Liver (tissue), 9 donors: Measurements from ENCODE around the gene DHH. TPM values are rescaled to one million over a fixed set of nuclear protein-coding genes. Genes with fewer than 3 reads are reported as not detected.

ENCODE experiments used
- DNase-seq: peaks from one replicate; pipeline ENCODE4 v3.0.0-alpha.2; 2017; ENCODE audit warnings: low spot score
- H3K27ac ChIP-seq, 2 donors: one replicate each; pipeline ENCODE4 v1.7.0; 2013; ENCODE audit warnings: inconsistent platforms in 2 of 2, low read length in 2 of 2, control low read depth in 1 of 2, low read depth in 1 of 2, mild to moderate bottlenecking in 1 of 2
- H3K27me3 ChIP-seq, 4 donors: one replicate each; pipeline versions ENCODE4 v1.6.1 to v1.7.0; 2013; ENCODE audit warnings: low read length in 3 of 4, inconsistent platforms in 1 of 4, mild to moderate bottlenecking in 1 of 4, moderate library complexity in 1 of 4; ENCODE audit not compliant: control insufficient read depth in 4 of 4, insufficient read depth in 4 of 4
- H3K36me3 ChIP-seq, 4 donors: one replicate each; pipeline versions ENCODE4 v1.6.1 to v1.7.0; 2013; ENCODE audit warnings: low read length in 3 of 4, mild to moderate bottlenecking in 3 of 4, low read depth in 1 of 4, moderate library complexity in 1 of 4; ENCODE audit not compliant: control insufficient read depth in 4 of 4, insufficient read depth in 3 of 4
- H3K4me1 ChIP-seq, 4 donors: one replicate each; pipeline versions ENCODE4 v1.6.1 to v1.7.0; 2013; ENCODE audit warnings: low read length in 3 of 4, mild to moderate bottlenecking in 3 of 4, moderate library complexity in 1 of 4; ENCODE audit not compliant: control insufficient read depth in 4 of 4, insufficient read depth in 4 of 4
- H3K4me3 ChIP-seq, 3 donors: one replicate each; pipeline versions ENCODE4 v1.6.1 to v1.7.0; 2013; ENCODE audit warnings: low read length in 3 of 3, control low read depth in 1 of 3, low read depth in 1 of 3, mild to moderate bottlenecking in 1 of 3
- H3K9ac ChIP-seq, 2 donors: one replicate each; pipeline ENCODE4 v1.7.0; 2013; ENCODE audit warnings: low read length in 2 of 2, mild to moderate bottlenecking in 2 of 2, moderate library complexity in 2 of 2, control low read depth in 1 of 2, low read depth in 1 of 2
- H3K9me3 ChIP-seq, 4 donors: one replicate each; pipeline versions ENCODE4 v1.6.1 to v1.7.0; 2013; ENCODE audit warnings: low read length in 3 of 4; ENCODE audit not compliant: control insufficient read depth in 4 of 4
- ATF3 ChIP-seq: IDR thresholded peaks from 2 replicates; pipeline ENCODE4 v1.6.1; 2016; ENCODE audit warnings: antibody characterized with exemption
- CTCF ChIP-seq: fragments of 150-350 bp; IDR thresholded peaks from 2 replicates; pipeline ENCODE4 v1.5.1; 2017; ENCODE audit warnings: improper control_type of control experiment, low read depth, low read length; ENCODE audit not compliant: missing input control
- EGR1 ChIP-seq, 2 donors: IDR thresholded peaks; 2 replicates each; pipeline ENCODE4 v1.6.1; 2016 to 2018; ENCODE audit warnings: antibody characterized with exemption in 2 of 2, low read depth in 2 of 2
- FOXA1 ChIP-seq: IDR thresholded peaks from 2 replicates; pipeline ENCODE4 v1.6.1; 2016; ENCODE audit warnings: antibody characterized with exemption
- FOXA2 ChIP-seq: IDR thresholded peaks from 2 replicates; pipeline ENCODE4 v1.6.1; 2016; ENCODE audit warnings: antibody characterized with exemption
- GABPA ChIP-seq, 2 donors: IDR thresholded peaks in 1 of 2; conservative IDR thresholded peaks in 1 of 2; 2 replicates each; pipeline ENCODE4 v1.6.1; 2016; ENCODE audit warnings: antibody characterized with exemption in 2 of 2, mild to moderate bottlenecking in 1 of 2, moderate library complexity in 1 of 2
- HNF4A ChIP-seq, 2 donors: conservative IDR thresholded peaks; 2 replicates each; pipeline ENCODE4 v1.6.1; 2016; ENCODE audit warnings: antibody characterized with exemption in 2 of 2, mild to moderate bottlenecking in 2 of 2
- HNF4G ChIP-seq: IDR thresholded peaks from 2 replicates; pipeline ENCODE4 v1.6.1; 2016; ENCODE audit warnings: antibody characterized with exemption
- JUND ChIP-seq, 2 donors: IDR thresholded peaks; 2 replicates each; pipeline ENCODE4 v1.6.1; 2016; ENCODE audit warnings: antibody characterized with exemption in 2 of 2
- MAX ChIP-seq: IDR thresholded peaks from 2 replicates; pipeline ENCODE4 v1.6.1; 2016; ENCODE audit warnings: antibody characterized with exemption
- NR2F2 ChIP-seq: IDR thresholded peaks from 2 replicates; pipeline ENCODE4 v1.6.1; 2016; ENCODE audit warnings: antibody characterized with exemption
- RAD21 ChIP-seq, 2 donors: IDR thresholded peaks; 2 replicates each; pipeline ENCODE4 v1.6.1; 2016; ENCODE audit warnings: antibody characterized with exemption in 2 of 2, mild to moderate bottlenecking in 2 of 2
- REST ChIP-seq: IDR thresholded peaks from 2 replicates; pipeline ENCODE4 v1.6.1; 2016; ENCODE audit warnings: antibody characterized with exemption, mild to moderate bottlenecking
- RXRA ChIP-seq, 2 donors: IDR thresholded peaks; 2 replicates each; pipeline ENCODE4 v1.6.1; 2017 to 2018; ENCODE audit warnings: antibody characterized with exemption in 2 of 2, mild to moderate bottlenecking in 1 of 2
- SP1 ChIP-seq: IDR thresholded peaks from 2 replicates; pipeline ENCODE4 v1.6.1; 2018; ENCODE audit warnings: antibody characterized with exemption, mild to moderate bottlenecking
- TAF1 ChIP-seq: conservative IDR thresholded peaks from 2 replicates; pipeline ENCODE4 v1.6.1; 2016; ENCODE audit warnings: antibody characterized with exemption, mild to moderate bottlenecking
- YY1 ChIP-seq: IDR thresholded peaks from 2 replicates; pipeline ENCODE4 v1.6.1; 2016; ENCODE audit warnings: antibody characterized with exemption, mild to moderate bottlenecking
- ZBTB33 ChIP-seq: IDR thresholded peaks from 2 replicates; pipeline ENCODE4 v1.6.1; 2016; ENCODE audit warnings: antibody characterized with exemption
- WGBS: extraction: QIAGEN DNeasy Blood & Tissue Kit; methylation state at CpG from one replicate; pipeline ENCODE4 v1.1.7; 2013; 5-methylcytosine and 5-hydroxymethylcytosine counted together
- polyA plus RNA-seq, 2 donors: library from polyadenylated mRNA; stranded (reverse) in 1 of 2; unstranded in 1 of 2; fragments of 200-250 nt in 1 of 2; fragments of >200 nt in 1 of 2; fragmentation: Nextera tagmentation in 1 of 2; extraction: Ambion mirVana in 1 of 2; gene quantifications; one replicate each; pipeline versions ENCODE4 v1.2.1 to v1.2.3, GENCODE V29; 2013 to 2015
- total RNA-seq, 2 donors: library from RNA; depleted of rRNA; stranded (reverse); fragments of >200 nt; gene quantifications; one replicate each; pipeline ENCODE4 v1.2.3, GENCODE V29; 2014
- donor health status: healthy.
- donor health status: healthy.
- donor health status: healthy.
- donor health status: healthy.
- donor health status: healthy.

Gene DHH
- total and polyA plus RNA-seq, 4 donors, result 0.08 to 0.09 (median 0.09) TPM; not detected in 1

GRCh38 chr12:49044660-49045059, 49.9 kb downstream of the DHH start:
- Histone ChIP-seq H3K4me1 (no peaks in the 10 kb centered on the region), H3K9me3 (no peaks in the 10 kb centered on the region), H3K9ac (no peak overlapping the region), H3K4me3 (no peak overlapping the region), H3K27ac (no peak overlapping the region), H3K27me3 (no peaks in the 10 kb centered on the region), H3K36me3 (peaks cover 37 to 97% (median 65%) of the 10 kb centered on the region in 4 donors)
- WGBS, result 96% methylated on average over 12 of the region's 12 CpGs
- TF ChIP-seq JUND (IDR thresholded peaks at IDR 0.05), result no peak
- no peak for TF ChIP-seq ZBTB33
- TF ChIP-seq EGR1 (IDR thresholded peaks at IDR 0.05; ENCODE audit: low read depth in 2 of 2), result no peak
- no peak for TF ChIP-seq REST
- no peak for TF ChIP-seq TAF1
- no peak for TF ChIP-seq YY1
- no peak for TF ChIP-seq RAD21 (IDR thresholded peaks at IDR 0.05)
- TF ChIP-seq HNF4A (conservative IDR thresholded peaks at IDR 0.05), result no peak
- TF ChIP-seq SP1, result no peak
- no peak for TF ChIP-seq FOXA2
- no peak for TF ChIP-seq FOXA1
- no peak for TF ChIP-seq HNF4G
- TF ChIP-seq ATF3, result no peak
- no peak for TF ChIP-seq NR2F2
- TF ChIP-seq RXRA (IDR thresholded peaks at IDR 0.05), result no peak
- no peak for TF ChIP-seq CTCF
- TF ChIP-seq MAX, result no peak
- TF ChIP-seq GABPA (IDR thresholded peaks at IDR 0.05 in 1 of 2, conservative IDR thresholded peaks at IDR 0.05 in 1 of 2), result no peak
- DNase-seq, result no peak
